ENCODE measurements around the gene TLR10.

- TF ChIP-seq EZH2 (IDR thresholded peaks at IDR 0.05; ENCODE audit: insufficient read depth, low read length) (no peak), CTCF (IDR thresholded peaks at IDR 0.05; ENCODE audit: insufficient read depth, low read depth, low read length) (no peak)
These were observed 40.0 kb upstream of the TLR10 start for GRCh38 chr4:38822748-38823303.

All from astrocyte (in vitro differentiated cells and primary cell).